ENCODE data around the gene RHBDD2.

GRCh38 chr7:75928568-75928914, 49.7 kb downstream of the RHBDD2 start:
- TF ChIP-seq CTCF (conservative IDR thresholded peaks at IDR 0.05 in 1 of 2, IDR thresholded peaks at IDR 0.05 in 1 of 2; ENCODE audit: low read depth in 1 of 2, low read length in 2 of 2) (no peak), EZH2 (IDR thresholded peaks at IDR 0.05; ENCODE audit: low read length, missing control alignments) (no peak)

All from fibroblast of lung (primary cell).